Lower leg skin (tissue), 4 donors: ENCODE data around the gene CYTH2. TPM values are rescaled to one million over a fixed set of nuclear protein-coding genes. Genes with fewer than 3 reads are reported as not detected.
A peak's percentile ranks its signal among the peaks of the same experiment; 100 is the strongest.

ENCODE experiments used
- DNase-seq, 2 donors: peaks; one replicate each; pipeline ENCODE4 v3.0.0-alpha.2; 2019; ENCODE audit warnings: low spot score in 2 of 2
- H3K4me3 ChIP-seq: fragments of 200-600 bp; sonication (generic); 2 replicates; pipeline ENCODE4 v1.5.1; 2017; ENCODE audit warnings: mild to moderate bottlenecking, low read depth; ENCODE audit not compliant: poor library complexity, severe bottlenecking
- CTCF ChIP-seq, 3 donors: fragments of 450-650 bp; IDR thresholded peaks; one replicate each; pipeline ENCODE4 v1.5.1; 2016; ENCODE audit warnings: antibody characterized with exemption in 3 of 3, mild to moderate bottlenecking in 3 of 3, moderate library complexity in 2 of 3
- POLR2A ChIP-seq, 2 donors: fragments of 450-650 bp; IDR thresholded peaks; one replicate each; pipeline ENCODE4 v1.6.1; 2016 to 2017; ENCODE audit warnings: antibody characterized with exemption in 2 of 2, mild to moderate bottlenecking in 1 of 2, moderate library complexity in 1 of 2
- WGBS, 2 donors: methylation state at CpG; one replicate each; pipeline ENCODE4 v1.1.5; 2018; 5-methylcytosine and 5-hydroxymethylcytosine counted together
- intact Hi-C: fragments of 100-400 bp; cut with DNase I; formaldehyde crosslinking; loops from one replicate; pipeline ENCODE4 v1.15.0; 2023; ENCODE audit warnings: low total_unique reads
- total RNA-seq, 4 donors: library from RNA; depleted of rRNA; stranded (reverse); fragments of >200 nt; gene quantifications; one replicate each; pipeline ENCODE4 v1.1.0, GENCODE V29; 2016

CYTH2 gene
- total RNA-seq, 4 donors from 2014 or later = 67.7 to 162 (median 78.2) TPM

DNA sequence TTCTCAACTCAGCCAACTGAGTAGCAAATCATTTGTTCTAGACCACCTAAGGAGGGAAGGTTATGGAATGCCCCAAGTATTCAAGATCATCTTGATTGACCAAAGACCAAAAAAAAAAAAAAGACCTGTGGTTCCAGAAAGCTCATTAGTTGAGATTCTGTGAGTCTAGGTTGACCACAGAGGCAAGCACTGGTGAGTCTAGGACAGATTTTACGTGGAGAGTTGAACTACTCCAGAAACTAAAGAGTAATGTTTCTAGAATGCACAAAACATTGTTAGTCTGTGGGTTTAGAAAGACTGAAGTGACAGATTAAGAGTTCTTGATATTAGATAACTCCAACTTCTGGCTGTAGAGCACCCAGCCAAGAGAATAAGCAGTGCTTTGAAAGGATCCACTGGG is 4.0 kb upstream of the CYTH2 start:
- WGBS, 2 donors = 90 to 92% methylated on average over 1 of the region's 1 CpG
- intact Hi-C loops = loop anchor here (5.0 kb wide), 1 partner anchor 837 kb away; no protein-coding TSS in a partner anchor

DNA sequence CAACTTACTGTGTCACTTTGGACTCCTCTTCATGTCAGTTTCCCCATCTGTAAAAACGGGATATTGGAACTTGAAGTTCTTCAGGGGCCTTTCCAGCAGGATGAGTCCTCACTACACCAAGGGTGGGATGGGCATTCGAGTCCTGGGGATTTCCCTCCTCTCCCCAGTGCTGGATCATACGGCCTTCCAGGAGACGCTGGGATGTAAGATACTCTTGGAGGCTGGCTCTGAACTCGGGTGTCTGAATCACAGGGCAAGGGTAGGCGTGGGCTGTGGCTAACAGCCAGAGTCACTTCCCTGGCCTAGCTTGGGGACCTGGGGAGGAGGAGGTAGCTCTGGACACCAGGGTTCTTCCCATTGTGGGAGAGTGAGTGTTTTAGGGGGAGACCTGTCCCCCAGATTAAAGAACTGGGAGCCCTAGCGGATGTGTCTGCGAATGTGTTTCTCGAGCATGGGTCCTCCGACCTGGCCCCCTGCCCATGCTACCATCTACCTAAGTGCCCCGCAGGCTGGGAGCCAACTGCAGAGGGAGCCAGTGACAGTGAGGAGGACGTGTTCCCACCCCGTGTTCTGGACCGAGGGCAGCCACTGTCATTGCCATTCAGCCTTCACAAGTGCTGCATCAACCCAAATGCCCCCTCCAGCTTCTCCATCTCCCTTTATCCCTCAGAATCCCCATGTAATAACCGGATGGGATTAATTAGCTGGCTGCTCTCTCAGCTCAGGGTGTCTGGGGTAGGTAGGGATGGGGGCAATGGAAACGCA is 2.4 kb upstream of the CYTH2 start:
- no peak for DNase-seq
- intact Hi-C loops = loop anchor here (5.0 kb wide), 1 partner anchor 836 kb away; no protein-coding TSS in a partner anchor
- TF ChIP-seq POLR2A (IDR thresholded peaks at IDR 0.05) (no peak), CTCF (IDR thresholded peaks at IDR 0.05) (no peak)
- H3K4me3 ChIP-seq = no peak overlapping the region
- WGBS, 2 donors = 53 to 64% methylated on average over 12 to 16 of the region's 16 CpGs

More for the DNA sequence above, 4.0 kb upstream of the CYTH2 start:
- DNase-seq = no peak
- no peak overlapping the region for H3K4me3 ChIP-seq
- TF ChIP-seq POLR2A (IDR thresholded peaks at IDR 0.05) (no peak), CTCF (IDR thresholded peaks at IDR 0.05) (no peak)

DNA sequence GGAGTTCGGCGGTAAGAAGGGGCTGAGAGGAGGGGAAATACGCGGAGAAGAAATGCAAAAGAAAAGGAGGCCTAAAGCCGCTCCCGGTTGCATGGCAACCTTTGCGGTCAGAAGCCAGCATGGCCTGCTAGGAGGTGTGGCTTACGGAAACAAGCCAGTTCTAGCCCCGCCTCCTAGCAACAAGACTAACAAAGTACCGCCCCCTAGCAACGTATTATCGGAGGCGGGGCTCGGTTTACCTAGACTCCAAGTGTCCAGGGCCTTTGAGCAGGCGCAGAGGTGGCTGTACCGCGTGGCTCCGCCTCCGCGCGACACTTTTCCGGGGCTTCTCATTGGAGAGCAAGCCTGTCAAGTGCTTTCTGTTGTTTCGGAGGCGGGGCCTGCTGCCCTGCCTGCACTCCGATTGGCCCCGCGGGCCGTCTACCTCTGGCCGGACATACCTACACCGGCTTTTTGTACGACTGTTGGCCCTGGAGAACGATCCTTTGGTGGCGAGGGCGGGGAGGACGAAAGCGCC is 339 bp upstream of the CYTH2 start:
- H3K4me3 ChIP-seq = peak overlapping the region; percentile 88
- intact Hi-C loops = loop anchor here (5.0 kb wide), 1 partner anchor 833 kb away; no protein-coding TSS in a partner anchor
- 0% methylated on average over 34 to 36 of the region's 36 CpGs for WGBS, 2 donors
- peak; percentile 100 for DNase-seq
- TF ChIP-seq CTCF (IDR thresholded peaks at IDR 0.05) = no peak
- TF ChIP-seq POLR2A (IDR thresholded peaks at IDR 0.05) = no peak

DNA sequence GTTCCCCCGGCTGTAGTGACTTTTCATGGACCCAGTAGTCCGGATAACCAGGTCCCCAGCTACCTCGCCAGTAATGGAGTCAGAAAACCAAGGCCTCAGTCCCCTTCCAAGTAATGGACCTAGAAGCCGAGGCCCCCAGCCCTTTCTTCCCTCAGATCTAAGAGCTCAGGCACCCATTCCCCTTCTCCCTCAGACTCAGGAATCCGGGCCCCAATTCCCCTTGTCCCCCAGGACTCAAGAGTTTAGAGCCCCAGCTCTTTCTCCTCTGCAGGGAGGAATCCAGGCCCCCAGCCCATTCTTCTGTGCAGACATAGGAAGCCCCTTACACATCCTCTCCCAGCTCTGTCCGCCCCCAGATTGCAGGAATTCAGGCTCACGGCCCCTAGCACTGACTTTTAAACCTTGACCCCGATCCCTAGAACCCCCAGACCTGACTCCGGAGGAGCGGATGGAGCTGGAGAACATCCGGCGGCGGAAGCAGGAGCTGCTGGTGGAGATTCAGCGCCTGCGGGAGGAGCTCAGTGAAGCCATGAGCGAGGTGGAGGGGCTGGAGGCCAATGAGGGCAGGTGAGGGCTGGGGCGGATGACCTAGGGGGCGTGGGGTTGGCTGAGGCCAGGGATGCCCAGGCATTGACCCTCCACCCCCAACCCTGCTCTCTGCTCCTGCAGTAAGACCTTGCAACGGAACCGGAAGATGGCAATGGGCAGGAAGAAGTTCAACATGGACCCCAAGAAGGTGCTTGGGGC is 938 bp downstream of the CYTH2 start:
- DNase-seq = no peak
- WGBS, 2 donors = 53 to 54% methylated on average over 20 of the region's 20 CpGs

DNA sequence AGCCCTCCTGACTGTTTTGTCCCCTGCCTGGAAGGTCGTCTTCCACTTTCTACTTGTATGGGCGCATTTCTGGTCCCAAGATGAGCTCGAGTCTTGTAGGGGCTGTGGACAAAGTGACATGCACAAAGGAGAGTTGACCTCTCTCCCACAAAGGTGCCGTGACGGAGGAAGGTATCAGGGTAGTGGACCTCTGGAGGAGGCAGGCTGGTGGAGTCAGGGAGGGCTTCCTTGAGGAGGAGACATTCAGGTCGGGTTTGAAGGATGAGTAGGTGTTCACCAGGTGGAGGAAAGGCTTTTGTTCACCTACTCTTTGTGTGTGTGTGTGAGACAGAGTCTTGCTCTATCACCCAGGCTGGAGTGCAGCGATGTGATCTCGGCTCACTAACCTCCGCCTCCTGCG is 1.7 kb downstream of the CYTH2 start:
- 89 to 91% methylated on average over 9 to 10 of the region's 10 CpGs for WGBS, 2 donors
- no peak for TF ChIP-seq POLR2A (IDR thresholded peaks at IDR 0.05)
- intact Hi-C loops = no loop called here
- DNase-seq = no peak
- H3K4me3 ChIP-seq = no peak overlapping the region

More for the DNA sequence above, 938 bp downstream of the CYTH2 start:
- peak overlapping the region; percentile 88 for H3K4me3 ChIP-seq
- TF ChIP-seq CTCF (IDR thresholded peaks at IDR 0.05) (no peak), POLR2A (IDR thresholded peaks at IDR 0.05) (no peak)
- intact Hi-C loops = loop anchor here (5.0 kb wide), 1 partner anchor 832 kb away; no protein-coding TSS in a partner anchor

- DNase-seq = no peak
- 65 to 80% methylated on average over 4 of the region's 4 CpGs for WGBS, 2 donors
- intact Hi-C loops = no loop called here
- no peak overlapping the region for H3K4me3 ChIP-seq
- TF ChIP-seq CTCF (IDR thresholded peaks at IDR 0.05) = no peak
- no peak for TF ChIP-seq POLR2A (IDR thresholded peaks at IDR 0.05)
Measured at GRCh38 chr19:48471836-48472235, 2.7 kb downstream of the CYTH2 start.
